HG02763 (cell line): ENCODE measurements around the gene FAM98C.
"Not testable (repeated sequence)": the region's sequence is repeated elsewhere in the genome, so short reads cannot be mapped to it uniquely, and the experiment has no call there.

Source experiments
- ATAC-seq: cut with Tn5 transposase; IDR thresholded peaks from one replicate; pipeline ENCODE4 v1.9.1; 2021; ENCODE audit warnings: mild to moderate bottlenecking, moderate library complexity; ENCODE audit not compliant: unreplicated experiment

Gene FAM98C

DNA sequence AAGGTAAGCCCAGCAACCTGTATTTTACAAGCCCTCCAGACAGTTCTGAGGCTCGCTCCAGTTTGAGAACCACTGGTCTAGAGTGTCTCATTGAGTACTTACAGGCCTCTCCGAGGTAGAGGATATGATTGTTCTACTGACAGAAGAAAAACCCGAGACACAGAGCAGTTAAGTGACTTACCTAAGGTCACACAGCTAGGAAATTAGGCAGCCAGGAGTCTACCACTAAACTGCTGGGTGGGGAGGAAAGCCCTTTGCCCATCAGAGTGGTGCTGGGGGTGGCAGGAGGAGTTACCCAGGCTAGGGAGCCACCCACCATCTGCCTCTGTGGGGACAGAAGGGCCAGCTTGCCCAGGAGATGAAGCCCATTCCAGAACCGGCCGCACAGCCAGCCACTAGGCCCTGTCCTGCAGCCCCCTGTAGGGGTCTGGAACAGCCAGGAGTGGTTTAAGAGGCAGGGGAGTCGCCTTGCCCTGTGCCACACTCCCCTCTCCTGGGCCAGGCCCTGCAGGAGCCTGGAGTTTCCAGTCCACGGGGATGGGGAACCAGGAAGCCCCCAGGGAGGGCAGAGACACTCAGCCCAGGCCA, 22.4 kb downstream of the FAM98C start:
- ATAC-seq, result no peak

- ATAC-seq, result no peak
Measured at GRCh38 chr19:38425810-38426466, 23.0 kb downstream of the FAM98C start, which contains the start of gene RASGRP4. Gene RASGRP4 (minus strand): TSS chr19:38426219. CDS start chr19:38426091, 128 bp downstream.

- not testable (repeated sequence) for ATAC-seq
Measured at GRCh38 chr19:38427035-38427677, 24.3 kb downstream of the FAM98C start.

DNA sequence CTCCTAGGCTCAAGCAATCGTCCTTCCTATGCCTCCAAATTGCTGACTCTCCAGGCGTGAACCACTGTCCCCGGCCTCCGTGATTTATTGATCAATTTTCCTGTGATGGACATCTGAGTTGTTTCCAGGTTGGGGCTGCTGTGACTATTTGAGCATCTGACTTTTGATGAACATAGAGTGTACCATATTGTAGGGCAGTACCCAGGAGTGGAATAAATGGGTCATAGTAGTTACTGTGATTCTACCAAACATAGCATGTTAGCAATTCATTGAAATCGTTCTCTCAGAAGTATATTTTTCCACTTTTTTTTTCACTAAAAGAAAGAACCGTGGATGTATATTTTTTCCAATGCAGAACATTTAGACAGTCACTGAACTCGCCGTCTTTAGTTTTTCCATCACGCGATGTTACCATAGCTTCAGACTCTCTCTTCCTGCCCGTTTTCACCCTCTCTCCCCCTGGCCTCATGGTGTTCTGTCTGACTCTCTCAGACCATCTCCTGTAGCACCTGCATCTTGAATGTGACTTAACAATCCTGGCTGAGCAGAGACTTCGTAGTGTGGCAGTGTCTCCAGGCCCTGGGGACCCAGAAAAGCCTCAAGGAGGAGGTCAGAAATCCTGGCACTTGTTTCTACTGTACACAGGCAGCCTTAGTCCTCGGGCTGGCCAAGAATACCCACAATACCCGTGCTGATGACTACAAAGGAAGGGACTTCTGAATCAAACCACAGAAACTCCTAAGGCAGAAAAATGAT, 26.3 kb downstream of the FAM98C start:
- no peak for ATAC-seq

DNA sequence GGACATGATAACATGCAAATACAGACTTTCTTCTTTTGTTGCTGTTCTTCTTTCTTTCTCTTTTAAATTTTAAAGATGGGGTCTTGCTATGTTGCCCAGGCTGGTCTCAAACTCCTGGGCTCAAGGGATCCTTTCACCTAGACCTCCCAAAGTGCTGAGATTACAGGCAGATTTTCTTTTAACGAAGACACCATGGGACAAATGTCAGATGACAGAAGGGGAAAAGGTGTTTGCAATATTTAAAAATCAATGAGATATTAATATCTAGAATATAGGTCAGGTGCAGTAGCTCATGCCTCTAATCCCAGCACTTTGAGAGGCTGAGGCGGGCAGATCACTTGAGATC, 26.9 kb downstream of the FAM98C start:
- ATAC-seq, result no peak

GRCh38 chr19:38430931-38431330, 28.0 kb downstream of the FAM98C start:
- ATAC-seq, result no peak

- no peak for ATAC-seq
Measured at GRCh38 chr19:38433268-38433733, 30.4 kb downstream of the FAM98C start, which contains the start of gene RYR1. Gene RYR1 (plus strand): TSS chr19:38433691. CDS start chr19:38433830, 139 bp downstream.

GRCh38 chr19:38434549-38435051, 31.7 kb downstream of the FAM98C start:
- no peak for ATAC-seq

- ATAC-seq, result no peak
Measured at GRCh38 chr19:38437295-38437694, 34.4 kb downstream of the FAM98C start.

DNA sequence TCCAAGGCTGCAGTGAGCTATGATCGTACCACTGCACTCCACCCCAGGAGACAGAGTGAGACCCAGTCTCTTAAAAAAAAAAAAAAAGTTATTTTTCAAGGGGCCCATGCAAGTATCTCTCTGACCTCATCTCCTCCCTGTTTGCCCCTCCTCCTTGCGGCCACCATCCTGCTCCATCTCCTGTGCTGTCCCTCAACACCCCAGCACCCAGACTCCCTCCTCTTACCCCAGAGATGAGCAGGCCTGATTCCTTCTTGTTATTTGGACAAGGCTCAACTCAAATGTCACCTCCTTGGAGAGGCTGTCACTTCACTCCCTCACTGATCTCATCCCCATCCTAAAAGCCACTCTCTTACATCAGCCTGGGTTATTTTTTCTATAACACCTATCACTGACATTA, 35.0 kb downstream of the FAM98C start:
- no peak for ATAC-seq

DNA sequence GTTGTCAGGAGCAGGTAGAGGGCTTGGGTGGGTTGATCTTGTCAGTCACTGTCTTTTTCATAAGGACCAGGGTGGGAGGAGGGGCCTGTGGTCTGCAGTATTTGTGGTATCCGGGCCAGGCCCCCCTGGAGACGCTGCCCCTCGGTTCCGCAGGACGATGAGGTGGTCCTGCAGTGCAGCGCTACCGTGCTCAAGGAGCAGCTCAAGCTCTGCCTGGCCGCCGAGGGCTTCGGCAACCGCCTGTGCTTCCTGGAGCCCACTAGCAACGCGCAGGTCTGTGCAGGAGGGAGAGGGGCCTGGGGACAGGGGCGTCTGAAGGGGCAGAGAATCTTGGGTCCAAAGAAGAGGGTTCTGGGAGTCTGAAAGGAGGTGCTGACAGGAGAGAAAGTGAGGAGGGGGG, 37.7 kb downstream of the FAM98C start:
- no peak for ATAC-seq

GRCh38 chr19:38441657-38442348, 38.9 kb downstream of the FAM98C start:
- no peak for ATAC-seq

DNA sequence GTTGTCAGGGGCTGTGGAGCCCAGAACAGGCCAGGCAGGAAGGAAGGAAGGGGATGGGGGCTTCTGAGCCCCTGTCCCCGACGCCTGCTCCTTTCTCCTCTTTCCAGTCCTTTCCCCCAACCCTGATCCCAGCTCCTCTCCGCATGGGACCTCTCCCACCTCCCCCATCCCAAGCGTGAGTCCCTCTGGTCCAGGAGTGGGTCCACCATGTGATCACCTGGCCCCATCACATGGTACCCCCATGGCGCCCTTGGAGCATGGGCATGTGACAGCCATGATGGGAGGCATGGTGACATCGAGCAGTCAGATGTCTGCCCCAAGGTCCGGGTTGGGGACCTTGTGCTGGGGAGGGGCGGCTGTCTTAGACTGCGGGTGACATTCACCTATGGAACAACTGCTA, 39.8 kb downstream of the FAM98C start:
- ATAC-seq, result no peak

GRCh38 chr19:38443458-38443999, 40.6 kb downstream of the FAM98C start:
- ATAC-seq, result no peak

DNA sequence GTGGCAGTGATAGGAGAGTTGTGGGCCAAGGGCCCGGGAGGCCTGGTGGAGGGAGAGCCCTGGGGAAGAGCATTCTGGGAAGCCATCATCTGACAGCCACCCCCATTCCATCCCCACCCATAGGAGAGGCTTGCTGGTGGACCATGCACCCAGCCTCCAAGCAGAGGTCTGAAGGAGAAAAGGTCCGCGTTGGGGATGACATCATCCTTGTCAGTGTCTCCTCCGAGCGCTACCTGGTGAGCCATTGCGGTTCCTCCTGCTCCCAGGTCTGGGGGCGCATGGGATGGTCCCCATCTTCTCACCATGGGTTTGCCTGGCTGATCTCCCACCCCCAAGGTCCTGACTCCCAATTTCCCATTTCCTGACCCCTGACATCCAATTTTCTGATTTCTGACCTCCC, 41.1 kb downstream of the FAM98C start:
- no peak for ATAC-seq

- no peak for ATAC-seq
Measured at GRCh38 chr19:38445362-38445761, 42.5 kb downstream of the FAM98C start.

DNA sequence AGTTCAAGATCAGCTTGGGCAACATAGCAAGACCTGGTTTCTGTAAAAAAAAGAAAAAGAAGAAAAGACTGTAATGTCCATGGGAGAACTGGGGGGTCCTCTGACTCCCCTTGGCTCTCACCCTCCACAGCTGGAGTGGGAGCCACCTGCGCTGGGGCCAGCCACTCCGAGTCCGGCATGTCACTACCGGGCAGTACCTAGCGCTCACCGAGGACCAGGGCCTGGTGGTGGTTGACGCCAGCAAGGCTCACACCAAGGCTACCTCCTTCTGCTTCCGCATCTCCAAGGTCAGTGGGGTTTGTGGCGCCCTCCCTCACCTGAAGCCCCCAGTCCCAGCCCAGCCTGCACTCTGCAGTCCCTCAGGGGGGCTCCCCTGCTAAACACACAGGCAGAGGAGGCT, 45.3 kb downstream of the FAM98C start:
- no peak for ATAC-seq

- no peak for ATAC-seq
Measured at GRCh38 chr19:38449518-38449917, 46.6 kb downstream of the FAM98C start.

DNA sequence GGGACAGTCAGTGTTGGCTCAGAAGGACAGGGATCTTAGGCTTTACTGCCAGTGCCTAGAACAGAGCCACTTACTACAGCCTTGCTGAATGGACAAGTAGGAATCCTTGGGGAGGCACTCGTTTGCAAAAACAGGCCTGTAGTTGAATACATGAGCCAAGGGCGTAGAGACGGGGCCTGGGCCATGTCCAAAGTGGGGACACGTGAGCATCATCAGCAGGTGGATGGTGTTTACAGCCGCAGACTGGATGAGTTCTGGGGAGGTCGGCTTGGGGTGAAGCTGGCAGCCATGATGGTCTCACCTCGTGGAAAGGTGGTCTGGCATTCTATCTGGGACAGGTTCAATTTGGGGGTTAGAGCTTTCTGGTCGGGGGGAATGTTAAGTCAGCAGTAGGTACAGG, 48.1 kb downstream of the FAM98C start:
- ATAC-seq, result no peak

GRCh38 chr19:38451629-38452028, 48.7 kb downstream of the FAM98C start:
- no peak for ATAC-seq
